Measurements from ENCODE around the gene STAC3. TPM values are rescaled to one million over a fixed set of nuclear protein-coding genes. Genes with fewer than 3 reads are reported as not detected.
"Not testable (repeated sequence)": the region's sequence is repeated elsewhere in the genome, so short reads cannot be mapped to it uniquely, and the experiment has no call there.

Gene STAC3
- total RNA-seq, 3 donors from 2014 or later (not counting 1 experiment from before 2014, with no cell fraction given), result 2.4 to 4.1 (median 3.8) TPM

DNA sequence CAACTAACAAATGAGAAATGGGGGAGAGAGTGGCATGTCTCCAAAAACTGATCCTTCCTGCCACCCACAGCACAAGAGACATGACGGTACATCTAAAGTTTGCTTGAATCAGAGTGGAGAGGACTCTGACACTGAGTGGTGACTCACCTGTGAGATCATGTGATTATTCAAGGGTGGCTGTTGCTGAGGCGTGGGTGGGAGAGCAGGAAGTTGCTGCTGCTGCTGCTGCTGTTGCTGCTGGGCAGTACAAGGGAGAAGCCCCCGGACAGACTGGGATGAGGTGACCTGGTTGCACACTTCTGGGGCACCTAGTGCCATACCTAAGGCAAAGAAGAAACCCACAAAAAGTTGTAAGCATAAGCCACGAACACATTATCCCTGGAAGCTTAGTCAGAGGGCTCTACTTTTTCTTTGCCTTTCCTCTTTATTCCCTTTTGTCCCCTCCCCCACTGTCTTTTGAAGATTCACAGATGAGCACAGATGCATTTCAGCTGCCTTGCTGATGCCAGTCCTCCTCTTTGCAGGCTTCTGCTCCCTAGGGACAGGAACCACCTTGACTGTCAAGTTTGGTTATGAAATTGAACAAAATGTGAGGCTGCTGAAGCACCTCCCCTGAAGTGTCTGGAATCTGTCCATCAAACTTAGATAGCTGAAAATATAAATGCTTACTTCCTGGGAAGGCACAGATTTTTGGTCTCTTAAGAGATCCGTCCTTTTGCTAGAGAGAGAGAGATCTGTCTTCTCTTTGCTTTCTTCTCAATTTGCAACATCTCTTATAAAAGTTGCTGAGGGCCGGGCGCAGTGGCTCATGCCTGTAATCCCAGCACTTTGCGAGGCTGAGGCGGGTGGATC is 29.4 kb upstream of the STAC3 start:
- no peak overlapping the region for H3K4me3 ChIP-seq (ENCODE audit: low read length)
- no peak overlapping the region for H3K4me3 Mint-ChIP-seq
- intact Hi-C loops (cut with micrococcal nuclease), result no loop called here
- H3K27ac Mint-ChIP-seq, result peak overlapping the region in 1 of 2 donors; percentile 78
- H3K9me3 ChIP-seq (ENCODE audit: control insufficient read depth, insufficient read depth, low read length), result no peaks in the 10 kb centered on the region
- WGBS (ENCODE audit: insufficient coverage), result 67% methylated on average over 9 of the region's 9 CpGs
- H3K4me1 Mint-ChIP-seq, result peaks cover 6 to 12% of the 10 kb centered on the region in 2 donors
- no peaks in the 10 kb centered on the region for H3K27me3 Mint-ChIP-seq (ENCODE audit: low read depth in 2 of 2)
- peaks cover 45% of the 10 kb centered on the region for H3K36me3 ChIP-seq (ENCODE audit: control insufficient read depth, insufficient read depth, low read length)
- ATAC-seq (peak; percentile 71 to 91 (median 72)), DNase-seq (peak in 1 of 2 donors; percentile 75)
- no peaks in the 10 kb centered on the region for H3K27me3 ChIP-seq (ENCODE audit: control insufficient read depth, insufficient read depth, low read length)
- TF ChIP-seq, protein P1, sequence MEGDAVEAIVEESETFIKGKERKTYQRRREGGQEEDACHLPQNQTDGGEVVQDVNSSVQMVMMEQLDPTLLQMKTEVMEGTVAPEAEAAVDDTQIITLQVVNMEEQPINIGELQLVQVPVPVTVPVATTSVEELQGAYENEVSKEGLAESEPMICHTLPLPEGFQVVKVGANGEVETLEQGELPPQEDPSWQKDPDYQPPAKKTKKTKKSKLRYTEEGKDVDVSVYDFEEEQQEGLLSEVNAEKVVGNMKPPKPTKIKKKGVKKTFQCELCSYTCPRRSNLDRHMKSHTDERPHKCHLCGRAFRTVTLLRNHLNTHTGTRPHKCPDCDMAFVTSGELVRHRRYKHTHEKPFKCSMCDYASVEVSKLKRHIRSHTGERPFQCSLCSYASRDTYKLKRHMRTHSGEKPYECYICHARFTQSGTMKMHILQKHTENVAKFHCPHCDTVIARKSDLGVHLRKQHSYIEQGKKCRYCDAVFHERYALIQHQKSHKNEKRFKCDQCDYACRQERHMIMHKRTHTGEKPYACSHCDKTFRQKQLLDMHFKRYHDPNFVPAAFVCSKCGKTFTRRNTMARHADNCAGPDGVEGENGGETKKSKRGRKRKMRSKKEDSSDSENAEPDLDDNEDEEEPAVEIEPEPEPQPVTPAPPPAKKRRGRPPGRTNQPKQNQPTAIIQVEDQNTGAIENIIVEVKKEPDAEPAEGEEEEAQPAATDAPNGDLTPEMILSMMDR (IDR thresholded peaks at IDR 0.05), result no peak
- peaks cover 27% of the 10 kb centered on the region for H3K36me3 Mint-ChIP-seq
- H3K27ac ChIP-seq (ENCODE audit: low read length), result peak overlapping the region; percentile 37
- H3K4me1 ChIP-seq (ENCODE audit: control insufficient read depth, insufficient read depth, low read length), result peaks cover 6% of the 10 kb centered on the region
- no peaks in the 10 kb centered on the region for H3K9me3 Mint-ChIP-seq

DNA sequence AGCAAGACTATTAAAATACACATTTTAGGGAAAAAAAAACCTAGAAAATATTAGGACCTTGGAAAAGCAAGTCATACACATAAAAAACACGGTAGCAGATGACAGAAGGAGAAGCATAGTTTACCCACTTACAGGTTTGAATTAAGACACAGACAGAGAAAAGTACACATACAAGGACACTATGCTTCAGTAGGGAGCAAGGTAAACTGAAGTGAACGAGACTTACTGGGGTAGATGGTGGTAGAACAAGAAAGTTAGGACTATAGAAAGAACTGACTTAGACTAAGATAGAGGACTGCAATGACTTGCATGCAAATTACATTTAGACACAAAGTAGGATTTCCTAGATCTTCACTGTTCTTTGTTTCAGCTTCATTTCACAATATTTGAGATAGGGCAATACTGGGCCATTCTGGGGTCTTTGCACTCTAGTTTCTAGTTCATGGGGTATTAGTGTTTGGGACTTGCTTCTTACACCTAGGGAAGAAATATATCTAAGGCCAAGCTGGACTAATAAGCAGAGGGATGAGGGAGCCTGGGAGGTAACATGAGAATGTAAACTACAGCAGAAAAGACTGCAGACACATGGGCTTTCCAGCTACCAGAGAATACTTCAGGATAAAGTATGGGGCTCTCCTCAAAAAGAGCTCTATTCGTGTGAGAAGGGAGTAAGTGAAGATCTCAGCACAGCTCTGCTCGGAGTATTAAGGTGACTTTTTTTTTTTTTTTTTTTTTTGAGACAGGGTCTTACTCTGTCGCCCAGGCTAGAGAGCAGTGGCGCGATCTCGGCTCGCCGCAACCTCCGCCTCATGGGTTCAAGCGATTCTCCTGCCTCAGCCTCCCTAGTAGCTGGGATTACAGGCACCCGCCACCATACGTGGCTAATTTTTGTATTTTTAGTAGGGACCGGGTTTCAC is 27.7 kb upstream of the STAC3 start:
- Histone ChIP-seq H3K9me3 (ENCODE audit: control insufficient read depth, insufficient read depth, low read length) (no peaks in the 10 kb centered on the region), H3K27me3 (ENCODE audit: control insufficient read depth, insufficient read depth, low read length) (no peaks in the 10 kb centered on the region), H3K4me3 (ENCODE audit: low read length) (no peak overlapping the region), H3K36me3 (ENCODE audit: control insufficient read depth, insufficient read depth, low read length) (peaks cover 39% of the 10 kb centered on the region), H3K4me1 (ENCODE audit: control insufficient read depth, insufficient read depth, low read length) (peaks cover 6% of the 10 kb centered on the region), H3K27ac (ENCODE audit: low read length) (no peak overlapping the region)
- DNase-seq (no peak), ATAC-seq (no peak)
- H3K27me3 Mint-ChIP-seq (ENCODE audit: low read depth in 2 of 2), result no peaks in the 10 kb centered on the region
- H3K9me3 Mint-ChIP-seq, result no peaks in the 10 kb centered on the region
- intact Hi-C loops (cut with micrococcal nuclease), result no loop called here
- H3K4me1 Mint-ChIP-seq, result peaks cover 6 to 12% of the 10 kb centered on the region in 2 donors
- no peak overlapping the region for H3K27ac Mint-ChIP-seq
- H3K4me3 Mint-ChIP-seq, result no peak overlapping the region
- 96% methylated on average over 14 of the region's 15 CpGs for WGBS (ENCODE audit: insufficient coverage)
- peaks cover 36% of the 10 kb centered on the region for H3K36me3 Mint-ChIP-seq
- TF ChIP-seq, protein P1 (IDR thresholded peaks at IDR 0.05), result no peak

DNA sequence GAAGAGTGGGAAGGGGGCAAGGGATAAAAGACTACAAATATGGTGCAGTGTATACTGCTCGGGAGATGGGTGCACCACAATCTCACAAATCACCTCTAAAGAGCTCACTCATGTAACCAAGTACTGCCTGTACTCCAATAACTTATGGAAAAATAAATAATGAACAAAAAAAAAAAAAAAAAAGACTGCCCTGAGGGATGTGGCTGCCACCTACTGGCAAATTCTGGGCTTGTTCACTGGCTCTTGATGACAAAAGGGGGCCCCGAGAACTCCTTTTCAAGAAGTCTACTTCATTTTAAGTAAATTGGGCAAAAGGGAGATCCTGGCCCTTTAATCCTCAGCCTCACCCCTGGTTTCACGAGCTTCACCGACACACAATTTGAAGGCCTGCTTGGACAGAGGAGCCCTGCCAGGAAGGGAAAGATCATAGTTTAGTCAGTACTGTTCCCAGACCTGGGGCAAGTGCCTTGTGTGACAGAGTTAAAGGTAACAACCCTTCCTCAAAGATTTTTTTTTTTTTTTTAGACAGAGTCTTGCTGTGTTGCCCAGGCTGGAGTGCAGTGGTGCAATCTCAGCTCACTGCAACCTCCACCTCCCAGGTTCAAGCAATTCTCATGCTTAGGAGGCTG is 26.1 kb upstream of the STAC3 start:
- TF ChIP-seq, protein P1 (IDR thresholded peaks at IDR 0.05), result peak; percentile 2
- 95% methylated on average over 3 of the region's 4 CpGs for WGBS (ENCODE audit: insufficient coverage)
- peaks cover 6 to 12% of the 10 kb centered on the region in 2 donors for H3K4me1 Mint-ChIP-seq
- DNase-seq (peak in 1 of 2 donors; percentile 21), ATAC-seq (no peak)
- Histone ChIP-seq H3K4me3 (ENCODE audit: low read length) (no peak overlapping the region), H3K4me1 (ENCODE audit: control insufficient read depth, insufficient read depth, low read length) (peaks cover 6% of the 10 kb centered on the region), H3K27ac (ENCODE audit: low read length) (no peak overlapping the region), H3K27me3 (ENCODE audit: control insufficient read depth, insufficient read depth, low read length) (no peaks in the 10 kb centered on the region), H3K9me3 (ENCODE audit: control insufficient read depth, insufficient read depth, low read length) (no peaks in the 10 kb centered on the region), H3K36me3 (ENCODE audit: control insufficient read depth, insufficient read depth, low read length) (peaks cover 42% of the 10 kb centered on the region)
- H3K27me3 Mint-ChIP-seq (ENCODE audit: low read depth in 2 of 2), result no peaks in the 10 kb centered on the region
- H3K36me3 Mint-ChIP-seq, result peaks cover 36% of the 10 kb centered on the region
- intact Hi-C loops (cut with micrococcal nuclease), result no loop called here
- H3K9me3 Mint-ChIP-seq, result no peaks in the 10 kb centered on the region
- H3K27ac Mint-ChIP-seq, result peak overlapping the region in 1 of 2 donors; percentile 5
- no peak overlapping the region for H3K4me3 Mint-ChIP-seq

DNA sequence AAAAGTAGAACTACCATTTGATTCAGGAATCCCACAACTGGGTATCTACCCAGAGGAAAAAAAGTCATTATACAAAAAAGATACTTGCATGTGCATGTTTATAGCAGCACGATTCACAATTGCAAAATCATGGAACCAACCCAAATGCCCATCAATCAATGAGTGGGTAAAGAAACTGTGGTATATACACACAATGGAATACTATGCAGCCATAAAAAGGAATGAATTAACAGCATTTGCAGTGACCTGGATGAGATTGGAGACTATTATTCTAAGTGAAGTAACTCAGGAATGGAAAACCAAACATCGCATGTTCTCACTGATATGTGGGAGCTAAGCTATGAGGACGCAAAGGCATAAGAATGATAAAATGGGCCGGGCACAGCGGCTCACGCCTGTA is 25.2 kb upstream of the STAC3 start:
- H3K9me3 ChIP-seq (ENCODE audit: control insufficient read depth, insufficient read depth, low read length); H3K4me3 Mint-ChIP-seq; H3K27ac ChIP-seq (ENCODE audit: low read length); H3K4me1 ChIP-seq (ENCODE audit: control insufficient read depth, insufficient read depth, low read length); H3K4me3 ChIP-seq (ENCODE audit: low read length); DNase-seq; H3K27me3 ChIP-seq (ENCODE audit: control insufficient read depth, insufficient read depth, low read length); H3K9me3 Mint-ChIP-seq; intact Hi-C loops (cut with micrococcal nuclease); H3K27ac Mint-ChIP-seq; ATAC-seq; H3K27me3 Mint-ChIP-seq (ENCODE audit: low read depth in 2 of 2): not testable (repeated sequence)
- H3K36me3 ChIP-seq (ENCODE audit: control insufficient read depth, insufficient read depth, low read length), result peaks cover 47% of the 10 kb centered on the region
- WGBS (ENCODE audit: insufficient coverage), result 98% methylated on average over 5 of the region's 6 CpGs
- Mint-ChIP-seq H3K4me1 (peaks cover 6 to 12% of the 10 kb centered on the region in 2 donors), H3K36me3 (peaks cover 36% of the 10 kb centered on the region)

Measured in natural killer cell (primary cell).